Measurements from ENCODE around the gene UTY.

DNA sequence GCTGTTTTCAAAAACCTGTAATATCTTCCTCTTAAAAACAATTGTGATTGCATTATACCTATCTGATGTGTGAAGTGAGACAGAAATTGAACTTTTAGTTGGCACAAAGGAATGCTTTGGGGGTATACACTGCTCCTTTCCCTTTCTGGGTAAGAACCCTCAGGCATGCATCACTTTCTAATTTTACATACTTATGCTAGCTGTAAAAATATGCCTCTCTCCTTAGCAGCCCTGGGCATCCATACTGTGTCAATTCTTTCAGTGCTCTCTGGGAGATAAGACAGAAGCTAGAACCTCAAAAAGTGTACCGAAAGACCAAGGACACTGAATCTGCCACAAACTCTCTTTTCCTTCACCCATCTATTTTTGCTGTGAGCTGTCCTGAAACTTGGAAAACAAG is 246.7 kb downstream of the UTY start:
- TF ChIP-seq, protein P1, sequence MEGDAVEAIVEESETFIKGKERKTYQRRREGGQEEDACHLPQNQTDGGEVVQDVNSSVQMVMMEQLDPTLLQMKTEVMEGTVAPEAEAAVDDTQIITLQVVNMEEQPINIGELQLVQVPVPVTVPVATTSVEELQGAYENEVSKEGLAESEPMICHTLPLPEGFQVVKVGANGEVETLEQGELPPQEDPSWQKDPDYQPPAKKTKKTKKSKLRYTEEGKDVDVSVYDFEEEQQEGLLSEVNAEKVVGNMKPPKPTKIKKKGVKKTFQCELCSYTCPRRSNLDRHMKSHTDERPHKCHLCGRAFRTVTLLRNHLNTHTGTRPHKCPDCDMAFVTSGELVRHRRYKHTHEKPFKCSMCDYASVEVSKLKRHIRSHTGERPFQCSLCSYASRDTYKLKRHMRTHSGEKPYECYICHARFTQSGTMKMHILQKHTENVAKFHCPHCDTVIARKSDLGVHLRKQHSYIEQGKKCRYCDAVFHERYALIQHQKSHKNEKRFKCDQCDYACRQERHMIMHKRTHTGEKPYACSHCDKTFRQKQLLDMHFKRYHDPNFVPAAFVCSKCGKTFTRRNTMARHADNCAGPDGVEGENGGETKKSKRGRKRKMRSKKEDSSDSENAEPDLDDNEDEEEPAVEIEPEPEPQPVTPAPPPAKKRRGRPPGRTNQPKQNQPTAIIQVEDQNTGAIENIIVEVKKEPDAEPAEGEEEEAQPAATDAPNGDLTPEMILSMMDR (IDR thresholded peaks at IDR 0.05): no peak
- no peak for TF ChIP-seq POLR2A (IDR thresholded peaks at IDR 0.05)
